GM21576 (cell line): ENCODE measurements around the gene NFKBIZ.

Experiments used
- ATAC-seq: cut with Tn5 transposase; IDR thresholded peaks from one replicate; pipeline ENCODE4 v1.9.1; 2021; ENCODE audit warnings: mild to moderate bottlenecking, moderate library complexity; ENCODE audit not compliant: unreplicated experiment

NFKBIZ gene

GRCh38 chr3:101848754-101849713 lies at the start of gene NFKBIZ:
Gene NFKBIZ (plus strand): TSS chr3:101849514. CDS start chr3:101849629, 115 bp downstream.
- peak; percentile 66 for ATAC-seq

- no peak for ATAC-seq
Observed at GRCh38 chr3:101801174-101801573, 48.1 kb upstream of the NFKBIZ start.

GRCh38 chr3:101802179-101802578 lies 47.1 kb upstream of the NFKBIZ start:
- ATAC-seq, result no peak

GRCh38 chr3:101803173-101803782 lies 46.0 kb upstream of the NFKBIZ start:
- ATAC-seq, result peak; percentile 90

GRCh38 chr3:101803939-101804338 lies 45.4 kb upstream of the NFKBIZ start:
- ATAC-seq, result no peak

GRCh38 chr3:101806491-101806890 lies 42.8 kb upstream of the NFKBIZ start:
- ATAC-seq, result no peak

- ATAC-seq, result peak; percentile 60
Observed at GRCh38 chr3:101807888-101808287, 41.4 kb upstream of the NFKBIZ start.

- ATAC-seq, result no peak
Observed at GRCh38 chr3:101809178-101810021, 39.9 kb upstream of the NFKBIZ start.

GRCh38 chr3:101810022-101810418 lies 39.3 kb upstream of the NFKBIZ start:
- ATAC-seq, result no peak

- no peak for ATAC-seq
Observed at GRCh38 chr3:101811875-101812274, 37.4 kb upstream of the NFKBIZ start.

- ATAC-seq, result no peak
Observed at GRCh38 chr3:101812895-101813294, 36.4 kb upstream of the NFKBIZ start.

- no peak for ATAC-seq
Observed at GRCh38 chr3:101813817-101814440, 35.4 kb upstream of the NFKBIZ start.

GRCh38 chr3:101814835-101815234 lies 34.5 kb upstream of the NFKBIZ start:
- no peak for ATAC-seq

GRCh38 chr3:101816215-101817149 lies 32.8 kb upstream of the NFKBIZ start:
- ATAC-seq, result no peak

- ATAC-seq, result no peak
Observed at GRCh38 chr3:101817992-101818391, 31.3 kb upstream of the NFKBIZ start.

- no peak for ATAC-seq
Observed at GRCh38 chr3:101819649-101820206, 29.6 kb upstream of the NFKBIZ start.

- no peak for ATAC-seq
Observed at GRCh38 chr3:101821503-101821902, 27.8 kb upstream of the NFKBIZ start.

- no peak for ATAC-seq
Observed at GRCh38 chr3:101823525-101823924, 25.8 kb upstream of the NFKBIZ start.

GRCh38 chr3:101824702-101825101 lies 24.6 kb upstream of the NFKBIZ start:
- ATAC-seq, result no peak
